Naive thymus-derived CD8-positive, alpha-beta T cell (primary cell): ENCODE results near the gene CXCL6. TPM values are rescaled to one million over a fixed set of nuclear protein-coding genes. Genes with fewer than 3 reads are reported as not detected.

Experiments used
- ATAC-seq, 2 donors: fragments of 150-1000 bp; cut with Tn5 transposase in 1 of 2; sonication (Bioruptor Pico), chemical (Tn5 transposase) in 1 of 2; 1 replicate in 1 of 2; 2 replicates in 1 of 2; pipeline ENCODE4 v1.10.0; 2021; ENCODE audit warnings: mild to moderate bottlenecking in 2 of 2, moderate library complexity in 2 of 2
- POLR2A ChIA-PET: fragments of 350-600 bp; sonication (Branson Sonifier 250); formaldehyde crosslinking; loops from one replicate; lab custom pipeline; 2021; ENCODE audit warnings: antibody characterized with exemption; lab: Charles Lee
- DNase-seq, 10 donors: peaks; one replicate each; pipeline versions ENCODE4 v3.0.0 to v3.0.0-alpha.2; 2020 to 2022
- H3K27ac Mint-ChIP-seq, 10 donors: one replicate each; pipeline ENCODE4 v1.8.0; 2020 to 2022; ENCODE audit warnings: mild to moderate bottlenecking in 10 of 10, mixed read lengths in 10 of 10, moderate library complexity in 4 of 10, inconsistent platforms in 1 of 10
- H3K27me3 Mint-ChIP-seq, 5 donors: one replicate each; pipeline ENCODE4 v1.8.0; 2021 to 2022; ENCODE audit warnings: mixed read lengths in 5 of 5
- H3K36me3 Mint-ChIP-seq, 3 donors: one replicate each; pipeline ENCODE4 v1.8.0; 2020 to 2022; ENCODE audit warnings: mixed read lengths in 3 of 3, mild to moderate bottlenecking in 2 of 3, inconsistent platforms in 1 of 3
- H3K4me1 Mint-ChIP-seq, 4 donors: one replicate each; pipeline ENCODE4 v1.8.0; 2021 to 2022; ENCODE audit warnings: mixed read lengths in 4 of 4
- H3K4me3 Mint-ChIP-seq, 10 donors: one replicate each; pipeline ENCODE4 v1.8.0; 2020 to 2022; ENCODE audit warnings: mild to moderate bottlenecking in 10 of 10, mixed read lengths in 10 of 10, moderate library complexity in 6 of 10, inconsistent platforms in 1 of 10
- H3K9me3 Mint-ChIP-seq, 9 donors: one replicate each; pipeline ENCODE4 v1.8.0; 2020 to 2022; ENCODE audit warnings: mixed read lengths in 9 of 9, mild to moderate bottlenecking in 3 of 9, inconsistent platforms in 1 of 9, moderate library complexity in 1 of 9
- polyA plus RNA-seq, 3 donors: library from polyadenylated mRNA; unstranded; fragments of 300-500 nt; fragmentation: Illumina TruSeq; gene quantifications; one replicate each; pipeline ENCODE4 v1.2.3, GENCODE V29; 2021
- total RNA-seq, 8 experiments: library from RNA in 2 of 8; stranded (reverse) in 2 of 8; gene quantifications; one replicate each; pipeline ENCODE4 v1.2.3 and lab custom pipeline; 2021 to 2026

Gene CXCL6
- total and polyA plus RNA-seq, 5 experiments from 2014 or later, result not detected

DNA sequence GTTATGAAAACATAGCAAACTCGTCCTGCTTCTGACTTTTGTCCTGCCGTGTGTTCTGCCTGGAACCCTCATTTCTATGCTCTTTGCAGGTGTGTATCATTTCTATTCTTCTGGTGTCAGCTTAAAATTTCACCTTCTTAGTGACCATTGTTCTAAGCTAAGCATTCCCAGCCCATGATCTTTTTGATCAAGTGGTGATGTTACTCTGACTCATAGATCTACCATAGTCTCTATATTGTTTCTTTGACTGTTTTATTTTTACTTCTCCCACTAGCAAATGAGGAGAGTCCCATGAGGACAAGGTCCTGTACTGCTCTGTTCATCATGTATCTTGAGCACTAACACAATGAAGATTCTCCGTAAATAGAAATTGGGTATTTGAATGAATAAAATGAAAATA lies 14.1 kb upstream of the CXCL6 start:
- Mint-ChIP-seq H3K4me3 (no peak overlapping the region), H3K27me3 (peaks cover 0 to 2% (median 0%) of the 10 kb centered on the region in 5 donors), H3K9me3 (peaks cover 0 to 15% (median 2%) of the 10 kb centered on the region in 9 donors), H3K4me1 (no peaks in the 10 kb centered on the region), H3K27ac (no peak overlapping the region), H3K36me3 (peaks cover 0 to 5% (median 0%) of the 10 kb centered on the region in 3 donors)
- POLR2A ChIA-PET, result no interaction called here
- no peak for ATAC-seq
- no peak for DNase-seq

DNA sequence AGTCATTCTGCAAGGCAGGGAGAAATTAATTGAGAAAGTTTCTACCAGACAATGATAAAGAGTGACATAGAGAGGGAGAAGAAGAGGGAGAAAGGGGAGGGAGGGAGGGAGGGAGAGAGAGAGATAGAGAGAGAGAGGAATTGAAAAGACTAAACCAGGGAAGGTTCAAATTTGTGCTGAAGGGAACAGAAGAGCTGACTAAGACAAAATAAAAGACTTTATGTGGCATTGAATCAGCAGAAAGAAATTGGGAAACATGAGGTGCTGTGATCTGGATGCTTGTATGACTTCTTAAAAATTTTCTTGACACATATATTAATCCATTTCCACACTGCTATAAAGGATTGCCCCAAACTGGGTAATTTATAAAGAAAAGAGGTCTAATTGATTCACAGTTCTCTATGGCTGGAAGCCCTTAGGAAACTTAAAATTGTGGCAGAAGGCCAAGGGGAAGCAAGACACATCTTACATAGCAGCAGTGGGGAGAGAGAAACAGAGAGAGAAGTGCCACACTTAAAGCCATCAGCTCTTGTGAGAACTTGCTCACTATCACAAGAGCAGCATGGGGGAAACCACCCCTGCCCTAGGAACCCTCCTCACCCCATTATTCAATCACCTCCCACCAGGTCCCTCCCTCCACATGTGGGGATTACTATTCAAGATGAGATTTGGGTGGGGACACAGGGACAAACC lies 13.5 kb upstream of the CXCL6 start:
- DNase-seq, result no peak
- Mint-ChIP-seq H3K27ac (no peak overlapping the region), H3K4me3 (no peak overlapping the region), H3K4me1 (no peaks in the 10 kb centered on the region), H3K36me3 (no peaks in the 10 kb centered on the region), H3K27me3 (peaks cover 0 to 2% (median 0%) of the 10 kb centered on the region in 5 donors), H3K9me3 (peaks cover 0 to 12% (median 3%) of the 10 kb centered on the region in 9 donors)
- no peak for ATAC-seq
- POLR2A ChIA-PET, result no interaction called here

DNA sequence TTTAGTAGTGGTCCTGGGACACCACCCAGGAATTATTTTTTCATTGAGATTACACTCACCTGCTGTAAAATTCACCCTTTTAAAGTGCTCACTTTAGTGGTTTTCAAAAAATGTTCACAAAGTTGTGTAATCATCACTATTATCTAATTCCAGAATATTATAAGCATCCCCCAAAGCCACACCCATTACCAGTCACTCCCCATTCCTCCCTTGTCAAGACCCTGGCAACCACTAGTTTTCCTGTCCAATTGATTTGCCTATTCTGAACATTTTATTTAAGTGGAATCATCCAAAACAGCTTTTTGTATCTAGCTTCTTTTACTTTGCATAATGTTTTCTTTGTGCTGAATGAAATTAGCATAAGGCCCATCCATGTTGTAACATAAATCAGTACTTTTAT lies 12.7 kb upstream of the CXCL6 start:
- Mint-ChIP-seq H3K4me3 (no peak overlapping the region), H3K27ac (no peak overlapping the region), H3K27me3 (peaks cover 0 to 2% (median 0%) of the 10 kb centered on the region in 5 donors), H3K36me3 (no peaks in the 10 kb centered on the region), H3K9me3 (peaks cover 0 to 14% (median 3%) of the 10 kb centered on the region in 9 donors), H3K4me1 (no peaks in the 10 kb centered on the region)
- ATAC-seq (no peak), DNase-seq (no peak)
- POLR2A ChIA-PET, result no interaction called here

DNA sequence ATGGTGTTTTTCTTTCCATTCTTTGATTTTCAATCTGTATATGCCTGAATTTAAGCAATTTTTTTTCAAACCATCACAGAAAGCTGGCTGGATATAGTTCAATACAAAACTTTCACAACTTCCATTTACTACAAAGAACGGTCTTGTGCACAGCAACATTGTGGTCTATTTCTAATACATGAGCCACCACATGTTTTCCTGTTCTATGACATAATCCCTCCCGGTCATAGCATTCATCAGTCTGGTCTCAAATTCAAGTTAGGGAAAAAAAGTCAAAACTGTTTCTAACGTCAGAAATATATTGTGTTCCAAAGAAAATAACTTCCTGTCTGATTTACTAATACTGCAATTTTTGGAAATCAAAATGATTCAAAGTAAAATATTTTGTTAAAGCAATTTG lies 7.5 kb upstream of the CXCL6 start:
- no peak for ATAC-seq
- no peak overlapping the region for H3K4me3 Mint-ChIP-seq
- H3K27ac Mint-ChIP-seq, result no peak overlapping the region
- POLR2A ChIA-PET, result no interaction called here
- no peaks in the 10 kb centered on the region for H3K4me1 Mint-ChIP-seq
- DNase-seq, result no peak
- H3K36me3 Mint-ChIP-seq, result peaks cover 0 to 2% (median 0%) of the 10 kb centered on the region in 3 donors
- no peaks in the 10 kb centered on the region for H3K27me3 Mint-ChIP-seq
- H3K9me3 Mint-ChIP-seq, result peaks cover 0 to 14% (median 2%) of the 10 kb centered on the region in 9 donors

DNA sequence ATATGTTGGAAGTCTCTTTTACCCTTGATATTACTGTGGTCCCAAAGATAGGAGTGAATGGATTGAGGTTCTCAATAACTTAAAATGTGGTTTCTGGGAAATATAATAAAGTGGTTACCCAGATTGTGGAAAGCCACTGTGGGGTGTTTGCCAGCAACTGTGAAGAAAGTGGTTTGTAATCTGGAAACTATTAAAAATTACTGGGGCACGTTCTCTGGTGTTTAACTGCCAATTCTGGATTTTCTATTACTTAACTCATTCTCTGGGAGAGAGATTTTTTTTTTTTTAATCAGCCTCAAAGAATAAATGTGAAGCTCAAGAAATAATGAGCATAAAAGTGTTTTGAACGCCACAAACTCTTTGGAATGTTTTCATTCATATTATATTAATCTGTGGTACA lies 4.9 kb upstream of the CXCL6 start:
- Mint-ChIP-seq H3K27ac (no peak overlapping the region), H3K9me3 (peaks cover 0 to 11% (median 2%) of the 10 kb centered on the region in 9 donors), H3K27me3 (peaks cover 0 to 2% (median 0%) of the 10 kb centered on the region in 5 donors), H3K36me3 (peaks cover 0 to 2% (median 0%) of the 10 kb centered on the region in 3 donors), H3K4me1 (no peaks in the 10 kb centered on the region), H3K4me3 (no peak overlapping the region)
- POLR2A ChIA-PET, result no interaction called here
- DNase-seq (no peak), ATAC-seq (no peak)

DNA sequence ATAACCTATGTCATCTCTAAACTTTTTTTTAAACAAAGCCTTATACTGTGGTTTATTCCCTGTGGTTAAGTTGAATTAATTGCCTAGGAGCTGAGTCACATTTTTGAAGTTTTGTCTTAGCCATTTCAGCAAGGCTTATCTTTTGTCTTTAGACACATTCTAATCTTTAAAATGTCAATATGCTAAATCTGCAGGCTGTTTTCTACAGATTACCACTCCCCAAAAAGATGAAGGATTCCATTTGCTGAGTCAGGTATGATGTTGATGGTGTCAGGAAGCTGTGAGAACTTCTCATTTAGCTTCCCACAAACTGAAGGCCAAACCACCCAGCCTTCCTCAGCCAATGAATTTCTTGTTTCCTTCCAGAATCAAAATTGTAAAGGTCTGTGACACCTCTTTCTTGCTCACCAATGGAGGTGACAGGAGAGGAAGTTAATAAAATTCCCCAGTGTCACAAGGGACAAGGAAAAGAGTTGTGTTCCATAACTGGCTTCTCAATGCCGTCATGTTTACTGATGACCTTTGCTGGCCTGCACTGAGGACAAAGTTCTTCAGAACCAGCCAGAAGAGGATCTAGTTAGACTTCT lies 3.7 kb upstream of the CXCL6 start:
- peaks cover 0 to 7% (median 2%) of the 10 kb centered on the region in 3 donors for H3K36me3 Mint-ChIP-seq
- H3K27me3 Mint-ChIP-seq, result peaks cover 7 to 14% (median 8%) of the 10 kb centered on the region in 5 donors
- DNase-seq (no peak), ATAC-seq (no peak)
- peak overlapping the region in 1 of 10 donors; percentile 65 for H3K27ac Mint-ChIP-seq
- POLR2A ChIA-PET, result no interaction called here
- peaks cover 0 to 5% (median 2%) of the 10 kb centered on the region in 9 donors for H3K9me3 Mint-ChIP-seq
- peaks cover 0 to 3% (median 1%) of the 10 kb centered on the region in 4 donors for H3K4me1 Mint-ChIP-seq
- no peak overlapping the region for H3K4me3 Mint-ChIP-seq

DNA sequence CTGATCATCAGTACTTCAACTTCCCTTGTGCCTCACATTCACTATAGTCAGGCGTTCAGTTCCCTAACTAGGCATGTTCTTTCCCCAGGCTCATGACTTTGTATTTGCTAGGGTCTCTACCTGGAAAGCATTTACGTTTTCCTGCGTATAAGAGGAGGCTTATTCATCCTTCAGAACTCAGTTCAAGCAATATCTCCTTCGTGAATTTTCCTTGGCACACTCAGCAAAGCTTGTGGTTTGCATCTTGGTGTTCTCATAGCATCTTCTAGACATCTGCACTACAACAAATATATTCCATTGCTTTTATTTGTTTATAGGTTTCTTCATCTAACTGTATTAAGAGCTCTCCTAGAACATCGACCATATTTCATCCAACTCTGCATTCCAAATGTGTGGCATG lies 2.6 kb downstream of the CXCL6 start:
- Mint-ChIP-seq H3K36me3 (peaks cover 0 to 7% (median 0%) of the 10 kb centered on the region in 3 donors), H3K9me3 (peaks cover 0 to 3% (median 0%) of the 10 kb centered on the region in 9 donors)

DNA sequence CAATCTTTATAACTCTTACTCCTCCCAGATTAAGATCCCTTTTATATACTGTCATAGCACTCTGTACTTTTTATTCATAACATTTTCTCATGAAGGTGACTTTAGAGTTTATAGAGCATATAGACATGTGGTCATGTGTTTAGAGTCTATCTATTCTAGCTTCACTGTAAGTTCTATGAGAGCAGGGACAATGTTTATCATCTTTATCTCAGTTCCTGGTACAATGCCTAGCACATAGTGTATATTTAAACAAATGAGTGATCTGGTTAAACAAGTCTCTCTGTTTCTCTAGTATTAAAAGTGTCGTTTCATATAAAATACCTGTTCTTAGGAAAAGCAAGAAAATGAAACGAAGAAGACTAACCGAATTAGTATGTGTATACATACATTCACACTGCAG lies 3.2 kb downstream of the CXCL6 start:
- POLR2A ChIA-PET, result no interaction called here
- peaks cover 10 to 29% (median 13%) of the 10 kb centered on the region in 5 donors for H3K27me3 Mint-ChIP-seq
- ATAC-seq, result no peak
- no peak for DNase-seq
- peaks cover 0 to 3% (median 0%) of the 10 kb centered on the region in 9 donors for H3K9me3 Mint-ChIP-seq
- H3K36me3 Mint-ChIP-seq, result peaks cover 0 to 7% (median 0%) of the 10 kb centered on the region in 3 donors
- no peak overlapping the region for H3K4me3 Mint-ChIP-seq
- no peak overlapping the region for H3K27ac Mint-ChIP-seq
- peaks cover 0 to 3% (median 1%) of the 10 kb centered on the region in 4 donors for H3K4me1 Mint-ChIP-seq

More for the DNA sequence above, 2.6 kb downstream of the CXCL6 start:
- Mint-ChIP-seq H3K27me3 (peaks cover 10 to 29% (median 13%) of the 10 kb centered on the region in 5 donors), H3K4me3 (no peak overlapping the region), H3K4me1 (peaks cover 0 to 3% (median 1%) of the 10 kb centered on the region in 4 donors), H3K27ac (no peak overlapping the region)
- ATAC-seq (no peak), DNase-seq (no peak)
- POLR2A ChIA-PET, result no interaction called here

DNA sequence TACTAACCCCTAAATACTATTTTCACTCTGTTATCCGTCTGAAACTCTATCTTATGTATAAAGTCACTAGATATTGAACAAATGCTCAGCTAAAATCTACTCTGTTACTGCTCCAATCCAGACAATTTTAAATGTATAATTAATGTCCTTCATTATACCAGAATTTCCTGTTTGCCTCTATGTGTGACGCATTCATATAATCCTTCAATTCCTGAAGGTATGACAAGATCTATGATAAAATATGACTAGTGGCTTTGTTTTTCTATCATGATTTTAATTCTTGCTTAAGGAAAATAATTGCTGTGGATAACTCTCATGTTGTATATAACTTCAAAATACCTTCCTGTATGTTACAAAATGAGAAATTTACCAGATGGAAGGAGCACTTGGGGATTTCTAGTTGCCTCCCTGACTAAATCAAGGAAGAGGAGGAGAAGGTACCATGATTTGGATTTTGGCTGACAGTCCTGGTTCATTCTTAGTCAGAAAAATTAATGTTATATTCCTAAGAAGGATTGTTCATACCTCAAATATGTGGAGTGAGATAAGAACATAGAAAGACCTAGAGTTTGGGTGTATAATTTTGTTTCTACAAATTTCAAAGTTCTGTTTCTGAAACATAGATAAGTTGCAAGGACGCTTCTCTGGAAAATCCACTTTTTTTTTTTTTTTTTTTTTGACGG lies 4.9 kb downstream of the CXCL6 start:
- peaks cover 0 to 7% (median 0%) of the 10 kb centered on the region in 3 donors for H3K36me3 Mint-ChIP-seq
- no peak overlapping the region for H3K27ac Mint-ChIP-seq

DNA sequence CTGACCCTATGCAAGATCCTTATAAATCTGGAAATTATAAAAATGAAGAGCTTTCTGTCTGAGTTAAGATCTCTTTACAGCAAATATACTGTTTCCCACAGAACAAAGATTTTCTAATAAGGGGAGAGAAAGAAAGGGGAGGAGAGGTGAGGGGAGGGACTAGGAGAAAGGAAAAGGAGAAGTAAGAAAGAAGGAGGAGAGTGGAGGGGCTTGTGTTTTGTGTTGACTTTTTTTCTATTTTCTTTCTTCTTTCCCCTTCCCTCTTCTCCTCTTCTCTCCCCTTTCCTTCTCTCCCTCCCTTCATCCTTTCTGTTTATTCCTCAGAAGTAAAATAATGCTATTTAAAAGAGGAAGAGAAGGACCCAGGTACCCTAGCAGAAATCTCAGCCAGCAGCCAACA lies 6.2 kb downstream of the CXCL6 start:
- H3K9me3 Mint-ChIP-seq, result peaks cover 0 to 2% (median 0%) of the 10 kb centered on the region in 9 donors
- peaks cover 2 to 15% (median 4%) of the 10 kb centered on the region in 5 donors for H3K27me3 Mint-ChIP-seq
- ATAC-seq (no peak), DNase-seq (no peak)
- no peak overlapping the region for H3K4me3 Mint-ChIP-seq
- no peaks in the 10 kb centered on the region for H3K36me3 Mint-ChIP-seq
- no peak overlapping the region for H3K27ac Mint-ChIP-seq
- POLR2A ChIA-PET, result no interaction called here
- H3K4me1 Mint-ChIP-seq, result no peaks in the 10 kb centered on the region

More for the DNA sequence above, 4.9 kb downstream of the CXCL6 start:
- Mint-ChIP-seq H3K4me1 (peaks cover 0 to 3% (median 1%) of the 10 kb centered on the region in 4 donors), H3K27me3 (peaks cover 10 to 28% (median 13%) of the 10 kb centered on the region in 5 donors), H3K9me3 (peaks cover 0 to 4% (median 0%) of the 10 kb centered on the region in 9 donors), H3K4me3 (no peak overlapping the region)
- POLR2A ChIA-PET, result no interaction called here
- ATAC-seq, result no peak
- DNase-seq, result no peak

DNA sequence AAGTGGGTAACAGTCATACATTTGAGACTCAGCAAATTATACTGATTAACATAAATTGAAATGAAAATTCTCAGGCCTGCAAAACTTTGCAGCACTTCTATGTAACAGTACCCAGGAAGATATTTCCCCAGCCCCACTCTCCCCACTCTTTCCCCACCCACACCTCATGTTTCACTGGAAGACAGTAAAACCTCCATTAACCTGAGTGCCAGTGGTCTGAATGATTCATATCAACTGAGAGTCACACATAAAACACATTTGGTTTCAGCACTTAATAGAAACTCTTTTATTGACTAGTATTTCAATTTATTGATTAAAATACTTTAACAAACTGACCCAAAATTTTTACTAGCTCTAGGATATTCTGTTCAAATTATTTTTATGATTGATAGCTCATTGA lies 6.9 kb downstream of the CXCL6 start:
- peaks cover 0 to 2% (median 0%) of the 10 kb centered on the region in 9 donors for H3K9me3 Mint-ChIP-seq
- H3K4me1 Mint-ChIP-seq, result no peaks in the 10 kb centered on the region
- no peak overlapping the region for H3K4me3 Mint-ChIP-seq
- ATAC-seq (no peak), DNase-seq (no peak)
- peaks cover 2 to 14% (median 4%) of the 10 kb centered on the region in 5 donors for H3K27me3 Mint-ChIP-seq
- H3K36me3 Mint-ChIP-seq, result no peaks in the 10 kb centered on the region
- no peak overlapping the region for H3K27ac Mint-ChIP-seq
- POLR2A ChIA-PET, result no interaction called here

DNA sequence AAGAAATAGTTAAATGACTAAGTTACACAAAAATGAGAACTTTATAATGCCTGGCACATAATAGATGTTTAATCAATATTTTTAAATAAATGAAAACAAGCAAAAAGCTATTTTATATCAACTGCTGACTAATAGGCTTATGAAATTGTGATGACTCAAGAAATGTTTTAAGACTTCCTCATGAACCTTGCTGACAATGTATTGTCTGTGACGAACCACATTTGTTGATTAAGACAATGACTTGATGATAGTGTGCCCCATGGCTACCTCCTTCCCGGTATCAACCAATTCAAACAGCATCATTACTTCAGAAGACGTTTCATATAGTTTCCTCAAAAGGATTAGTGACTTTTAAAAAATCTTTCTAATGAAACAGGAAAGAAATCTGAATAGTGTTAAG lies 7.9 kb downstream of the CXCL6 start:
- POLR2A ChIA-PET, result no interaction called here
- peaks cover 0 to 2% (median 0%) of the 10 kb centered on the region in 9 donors for H3K9me3 Mint-ChIP-seq
- H3K4me3 Mint-ChIP-seq, result no peak overlapping the region
- no peaks in the 10 kb centered on the region for H3K36me3 Mint-ChIP-seq
- no peak overlapping the region for H3K27ac Mint-ChIP-seq
- H3K27me3 Mint-ChIP-seq, result peaks cover 2 to 6% (median 4%) of the 10 kb centered on the region in 5 donors
- DNase-seq (no peak), ATAC-seq (no peak)
- H3K4me1 Mint-ChIP-seq, result no peaks in the 10 kb centered on the region

DNA sequence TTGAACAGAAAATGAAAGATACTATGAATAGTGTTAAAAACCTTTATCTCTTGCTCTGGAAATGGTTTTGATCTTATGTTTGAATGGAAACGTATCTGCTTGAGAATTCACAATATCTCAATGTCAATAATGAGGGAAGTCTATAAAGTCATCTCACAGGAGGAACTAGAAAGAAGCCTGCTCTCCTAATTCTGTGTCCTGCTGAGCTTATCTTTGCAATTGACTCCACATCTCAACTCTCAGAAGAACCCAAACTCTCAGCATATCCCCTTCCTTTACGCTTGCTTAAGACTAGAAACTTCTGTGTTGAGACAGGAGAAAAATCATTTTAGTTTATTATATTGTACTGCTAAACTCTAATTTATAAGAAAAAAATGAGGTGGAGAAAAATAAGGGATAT lies 8.3 kb downstream of the CXCL6 start:
- Mint-ChIP-seq H3K4me1 (no peaks in the 10 kb centered on the region), H3K36me3 (no peaks in the 10 kb centered on the region), H3K27ac (no peak overlapping the region), H3K9me3 (peaks cover 0 to 2% (median 0%) of the 10 kb centered on the region in 9 donors), H3K27me3 (peaks cover 0 to 2% (median 1%) of the 10 kb centered on the region in 5 donors), H3K4me3 (no peak overlapping the region)
- DNase-seq (no peak), ATAC-seq (no peak)
- POLR2A ChIA-PET, result no interaction called here
